IMR-90 (cell line): ENCODE measurements around the gene HAGH. TPM values are rescaled to one million over a fixed set of nuclear protein-coding genes. Genes with fewer than 3 reads are reported as not detected.

Source experiments
- ATAC-seq: fragments of 200-7000 bp; cut with Tn5 transposase; 2 replicates; pipeline ENCODE4 v1.9.1; 2020; ENCODE audit warnings: low read depth, mild to moderate bottlenecking, moderate library complexity
- BruUV-seq: library from RNA; stranded (reverse); fragments of 400-500 nt; replicated peaks from 2 replicates; lab custom pipeline; 2021; lab: Mats Ljungman, UMichigan
- CTCF ChIA-PET: fragments of 300-600 bp; formaldehyde crosslinking; extraction: SDS; loops from one replicate; lab custom pipeline; 2021; ENCODE audit warnings: antibody characterized with exemption; lab: Yijun Ruan, JAX
- POLR2A ChIA-PET: fragments of 300-600 bp; sonication (Branson Sonifier 250); formaldehyde crosslinking; loops from one replicate; lab custom pipeline; 2022; ENCODE audit warnings: antibody characterized with exemption; ENCODE audit not compliant: unreplicated experiment; lab: Charles Lee
- DNase-seq: peaks from one replicate; pipeline ENCODE4 v3.0.0; 2013
- H2AFZ ChIP-seq: replicated peaks from 2 replicates; pipeline ENCODE3; 2013; ENCODE audit warnings: low read length, mild to moderate bottlenecking; ENCODE audit not compliant: poor library complexity
- H2AK5ac ChIP-seq: 2 replicates; pipeline ENCODE4 v1.6.1; 2013; ENCODE audit warnings: low read depth, low read length, inconsistent platforms
- H2AK9ac ChIP-seq: replicated peaks from 2 replicates; pipeline ENCODE3; 2013; ENCODE audit warnings: mild to moderate bottlenecking, low read depth, low read length, moderate library complexity; ENCODE audit not compliant: poor library complexity
- H2BK120ac ChIP-seq: 2 replicates; pipeline ENCODE4 v1.6.1; 2013; ENCODE audit warnings: low read depth, low read length, inconsistent platforms
- H2BK15ac ChIP-seq: 3 replicates; pipeline ENCODE4 v1.6.1; 2013; ENCODE audit warnings: low read depth, low read length, inconsistent platforms
- H2BK20ac ChIP-seq: 2 replicates; pipeline ENCODE4 v1.6.1; 2013; ENCODE audit warnings: low read depth, mild to moderate bottlenecking, inconsistent platforms, low read length, moderate library complexity
- H2BK5ac ChIP-seq: 2 replicates; pipeline ENCODE4 v1.6.1; 2013; ENCODE audit warnings: mild to moderate bottlenecking, low read depth, low read length, inconsistent platforms; ENCODE audit not compliant: poor library complexity, severe bottlenecking
- H3K14ac ChIP-seq: replicated peaks from 2 replicates; pipeline ENCODE4 v1.6.1; 2013; ENCODE audit warnings: low read depth, low read length, inconsistent platforms
- H3K18ac ChIP-seq: 2 replicates; pipeline ENCODE4 v1.6.1; 2013; ENCODE audit warnings: low read depth, low read length, control low read depth
- H3K23ac ChIP-seq: 2 replicates; pipeline ENCODE4 v1.6.1; 2013; ENCODE audit warnings: low read depth, low read length, inconsistent platforms
- H3K27ac ChIP-seq: 2 replicates; pipeline ENCODE4 v1.5.1; 2013; ENCODE audit warnings: mild to moderate bottlenecking, control low read depth, low read length; ENCODE audit not compliant: insufficient read depth
- H3K27me3 ChIP-seq: 2 replicates; pipeline ENCODE4 v1.6.1; 2013; ENCODE audit warnings: low read length; ENCODE audit not compliant: control insufficient read depth, insufficient read depth
- H3K36me3 ChIP-seq: 2 replicates; pipeline ENCODE4 v1.6.1; 2013; ENCODE audit warnings: low read length, mixed read lengths; ENCODE audit not compliant: control insufficient read depth, insufficient read depth
- H3K4ac ChIP-seq: 2 replicates; pipeline ENCODE4 v1.6.1; 2013; ENCODE audit warnings: low read depth, low read length, inconsistent platforms
- H3K4me1 ChIP-seq: 2 replicates; pipeline ENCODE4 v1.6.1; 2013; ENCODE audit warnings: low read length, mixed read lengths; ENCODE audit not compliant: control insufficient read depth, insufficient read depth
- H3K4me2 ChIP-seq: 2 replicates; pipeline ENCODE4 v1.6.1; 2013; ENCODE audit warnings: low read depth, mild to moderate bottlenecking, control low read depth, low read length, moderate library complexity
- H3K4me3 ChIP-seq: 2 replicates; pipeline ENCODE4 v1.5.1; 2013; ENCODE audit warnings: low read depth, mild to moderate bottlenecking, control low read depth, low read length, moderate library complexity; ENCODE audit not compliant: insufficient read depth
- H3K56ac ChIP-seq: 2 replicates; pipeline ENCODE4 v1.6.1; 2013; ENCODE audit warnings: low read length, inconsistent platforms; ENCODE audit not compliant: insufficient read depth; ENCODE audit errors: extremely low read depth
- H3K79me1 ChIP-seq, 2 experiments: 2 replicates each; pipeline ENCODE4 v1.6.1; 2013; ENCODE audit warnings: low read length in 2 of 2, inconsistent platforms in 1 of 2, low read depth in 1 of 2
- H3K9ac ChIP-seq: 2 replicates; pipeline ENCODE4 v1.6.1; 2013; ENCODE audit warnings: low read depth, low read length, control low read depth
- H3K9me1 ChIP-seq: 2 replicates; pipeline ENCODE4 v1.6.1; 2013; ENCODE audit warnings: low read length, inconsistent platforms; ENCODE audit not compliant: insufficient read depth
- H3K9me3 ChIP-seq: 2 replicates; pipeline ENCODE4 v1.6.1; 2013; ENCODE audit warnings: low read length; ENCODE audit not compliant: control insufficient read depth, insufficient read depth
- H4K20me1 ChIP-seq: 2 replicates; pipeline ENCODE4 v1.6.1; 2013; ENCODE audit warnings: low read length, inconsistent platforms; ENCODE audit not compliant: insufficient read depth
- H4K5ac ChIP-seq: 2 replicates; pipeline ENCODE4 v1.6.1; 2013; ENCODE audit warnings: mild to moderate bottlenecking, low read depth, low read length, control low read depth
- H4K8ac ChIP-seq, 2 experiments: 2 replicates each; pipeline ENCODE4 v1.6.1; 2013; ENCODE audit warnings: low read depth in 2 of 2, low read length in 2 of 2, control low read depth in 1 of 2, inconsistent platforms in 1 of 2
- H4K91ac ChIP-seq: 2 replicates; pipeline ENCODE4 v1.6.1; 2013; ENCODE audit warnings: low read depth, low read length, inconsistent platforms; ENCODE audit not compliant: insufficient read depth
- BHLHE40 ChIP-seq: fragments of 150-350 bp; IDR thresholded peaks from 2 replicates; pipeline ENCODE4 v1.6.1; 2016; ENCODE audit warnings: mild to moderate bottlenecking, low read depth, low read length
- CEBPB ChIP-seq: IDR thresholded peaks from 2 replicates; pipeline ENCODE4 v1.6.1; 2012; ENCODE audit warnings: low read depth, low read length, improper control_type of control experiment
- FOS ChIP-seq: fragments of 150-350 bp; IDR thresholded peaks from 2 replicates; pipeline ENCODE4 v1.6.1; 2016; ENCODE audit warnings: low read depth, low read length
- NFE2L2 ChIP-seq: fragments of 150-350 bp; IDR thresholded peaks from 2 replicates; pipeline ENCODE4 v1.6.1; 2016; ENCODE audit warnings: low read depth, mild to moderate bottlenecking, low read length
- RAD21 ChIP-seq: IDR thresholded peaks from 2 replicates; pipeline ENCODE4 v1.6.1; 2012; ENCODE audit warnings: low read length, improper control_type of control experiment
- RCOR1 ChIP-seq: IDR thresholded peaks from 2 replicates; pipeline ENCODE4 v1.6.1; 2012; ENCODE audit warnings: mild to moderate bottlenecking, low read length, improper control_type of control experiment; ENCODE audit not compliant: insufficient replicate concordance
- RFX5 ChIP-seq: IDR thresholded peaks from 2 replicates; pipeline ENCODE4 v1.8.0; 2012; ENCODE audit warnings: low read depth, mild to moderate bottlenecking, low read length, moderate library complexity
- SMC3 ChIP-seq: fragments of 150-350 bp; IDR thresholded peaks from 2 replicates; pipeline ENCODE4 v1.6.1; 2016; ENCODE audit warnings: low read depth, mild to moderate bottlenecking, antibody characterized with exemption, low read length, moderate library complexity
- USF2 ChIP-seq: fragments of 150-350 bp; IDR thresholded peaks from 2 replicates; pipeline ENCODE4 v1.6.1; 2017; ENCODE audit warnings: mild to moderate bottlenecking, antibody characterized with exemption, low read length, low read depth
- WGBS, 2 experiments: methylation state at CpG; one replicate each; pipeline versions ENCODE4 v1.1.5 to v1.1.7; 2013; ENCODE audit warnings: missing lambda C conversion rate in 2 of 2; ENCODE audit not compliant: insufficient read length in 1 of 2; ENCODE audit errors: extremely low coverage in 2 of 2; 5-methylcytosine and 5-hydroxymethylcytosine counted together
- dilution Hi-C: fragments of 300-500 bp; cut with HindIII; formaldehyde crosslinking; loops from one replicate; pipeline ENCODE4 v1.14.3; 2018; ENCODE audit warnings: low sequenced_read_pairs; ENCODE audit not compliant: unreplicated experiment
- in situ Hi-C: fragments of 300-500 bp; cut with MboI; formaldehyde crosslinking; loops from 3 replicates; pipeline ENCODE4 v1.14.3; 2019; ENCODE audit warnings: low sequenced_read_pairs, inconsistent platforms, mixed read lengths
- intact Hi-C: fragments of 100-400 bp; cut with micrococcal nuclease; formaldehyde crosslinking; loops from 2 replicates; pipeline ENCODE4 v1.10.0; 2022
- polyA plus RNA-seq, 3 experiments: library from polyadenylated mRNA; depleted of rRNA; stranded (reverse); fragments of >200 nt; gene quantifications; 2 replicates each; pipeline ENCODE4 v1.2.3, GENCODE V29; 2012; ENCODE audit warnings: low replicate concordance in 1 of 3
- total RNA-seq: library from RNA; depleted of rRNA; stranded (reverse); fragments of >200 nt; gene quantifications from 2 replicates; pipeline ENCODE4 v1.2.3, GENCODE V29; 2012
- TF ChIP-seq, protein P1 (sequence below): fragments of 150-350 bp; IDR thresholded peaks from 2 replicates; pipeline ENCODE4 v1.6.1; 2016; ENCODE audit warnings: low read depth, mild to moderate bottlenecking, low read length, moderate library complexity, borderline replicate concordance

Gene HAGH
- total and polyA plus RNA-seq, 2 of the 4 experiments (the other 2 are of a cell fraction) = 30.8 to 52.2 TPM

DNA sequence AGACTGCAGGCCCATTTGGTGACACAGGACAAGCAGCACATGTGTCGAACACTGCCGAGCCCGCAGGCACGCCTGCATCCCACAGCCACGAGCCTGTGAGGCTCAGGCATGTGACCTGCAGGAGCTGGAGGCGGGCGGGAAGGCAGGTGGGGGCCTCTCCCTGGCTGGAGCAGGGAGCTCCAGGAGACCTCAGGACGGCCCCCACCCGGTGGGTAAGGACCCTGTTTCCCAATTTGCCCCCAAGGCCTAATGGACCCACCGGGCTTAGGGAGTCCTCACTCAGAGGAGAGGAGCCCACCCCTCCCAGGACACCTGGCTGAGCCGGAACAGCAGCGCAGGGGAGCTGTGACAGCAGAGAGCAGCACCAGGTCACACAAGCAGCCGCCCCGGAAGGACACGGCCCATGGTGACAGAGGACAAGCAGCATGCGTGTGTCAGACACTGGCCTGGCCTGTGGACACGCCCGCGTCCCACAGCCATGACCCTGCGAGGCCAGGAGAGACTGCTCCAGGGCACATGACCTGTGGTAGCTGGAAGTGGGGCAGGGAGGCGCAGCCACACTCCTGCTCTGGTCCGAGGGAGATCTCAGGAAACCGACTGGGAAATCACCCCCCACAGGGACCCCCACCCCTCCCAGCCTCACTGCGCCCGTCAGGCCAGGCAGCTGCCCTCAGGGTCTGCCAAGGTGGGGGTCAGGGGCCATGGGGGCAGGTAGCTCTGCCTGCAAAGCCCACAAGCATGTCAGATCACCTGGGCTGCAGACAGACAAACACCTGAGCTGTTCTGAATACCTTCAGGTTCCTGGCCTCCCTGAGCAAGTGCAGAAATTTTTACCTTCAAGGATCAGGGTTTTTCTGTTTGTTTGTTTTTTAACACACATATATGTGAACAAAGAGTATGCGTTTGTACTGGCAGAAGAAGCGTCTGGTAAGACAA is 46.6 kb downstream of the HAGH start:
- intact Hi-C loops = loop anchor here (5.0 kb wide), 1 partner anchor 47 kb away; the partner anchor contains the start of genes FAHD1 and HAGH
- BruUV-seq = no TSS peak

More for the DNA sequence above, 46.6 kb downstream of the HAGH start:
- Histone ChIP-seq H2BK120ac (no peak overlapping the region), H2AK5ac (no peak overlapping the region), H4K8ac (no peak overlapping the region), H3K4me2 (no peak overlapping the region), H3K27me3 (no peaks in the 10 kb centered on the region), H3K14ac (no peak overlapping the region), H4K20me1 (peaks cover 22% of the 10 kb centered on the region), H2AFZ (no peak overlapping the region), H4K91ac (no peak overlapping the region), H3K79me1 (peaks cover 12 to 56% of the 10 kb centered on the region in 2 experiments), H3K23ac (no peak overlapping the region), H3K27ac (no peak overlapping the region), H3K4me3 (no peak overlapping the region), H4K5ac (no peak overlapping the region), H3K36me3 (peaks cover 32% of the 10 kb centered on the region), H2BK15ac (no peak overlapping the region), H2AK9ac (peak overlapping the region; percentile 42), H3K9me3 (no peaks in the 10 kb centered on the region), H2BK20ac (no peak overlapping the region), H3K9me1 (peaks cover 7% of the 10 kb centered on the region; the same call in 1 of the 2 replicates), H3K18ac (no peak overlapping the region), H2BK5ac (no peak overlapping the region), H3K4me1 (peaks cover 3% of the 10 kb centered on the region; the same call in 1 of the 2 replicates), H3K4ac (no peak overlapping the region), H3K56ac (no peak overlapping the region), H3K9ac (no peak overlapping the region)
- no peak for DNase-seq
- CTCF ChIA-PET = no interaction called here
- ATAC-seq = no peak
- TF ChIP-seq FOS (no peak), SMC3 (no peak), RAD21 (no peak), BHLHE40 (no peak), USF2 (no peak), NFE2L2 (no peak), RCOR1 (no peak), RFX5 (no peak), CEBPB (no peak)
- TF ChIP-seq, protein P1, sequence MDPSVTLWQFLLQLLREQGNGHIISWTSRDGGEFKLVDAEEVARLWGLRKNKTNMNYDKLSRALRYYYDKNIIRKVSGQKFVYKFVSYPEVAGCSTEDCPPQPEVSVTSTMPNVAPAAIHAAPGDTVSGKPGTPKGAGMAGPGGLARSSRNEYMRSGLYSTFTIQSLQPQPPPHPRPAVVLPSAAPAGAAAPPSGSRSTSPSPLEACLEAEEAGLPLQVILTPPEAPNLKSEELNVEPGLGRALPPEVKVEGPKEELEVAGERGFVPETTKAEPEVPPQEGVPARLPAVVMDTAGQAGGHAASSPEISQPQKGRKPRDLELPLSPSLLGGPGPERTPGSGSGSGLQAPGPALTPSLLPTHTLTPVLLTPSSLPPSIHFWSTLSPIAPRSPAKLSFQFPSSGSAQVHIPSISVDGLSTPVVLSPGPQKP = no peak
- in situ Hi-C loops (no loop called here), dilution Hi-C loops (no loop called here)
- 90% methylated on average over 9 of the region's 27 CpGs; no CpG with 5 or more reads in 1 of the 2 experiments for WGBS, 2 experiments
- POLR2A ChIA-PET = no interaction called here
